Lower leg skin (tissue), 3 donors: ENCODE data around the gene INF2.

Experiments
- POLR2A ChIP-seq, 2 donors: fragments of 450-650 bp; IDR thresholded peaks; one replicate each; pipeline ENCODE4 v1.6.1; 2016 to 2017; ENCODE audit warnings: antibody characterized with exemption in 2 of 2, mild to moderate bottlenecking in 1 of 2, moderate library complexity in 1 of 2
- TF ChIP-seq, protein P1 (sequence below), 3 donors: fragments of 450-650 bp; IDR thresholded peaks; one replicate each; pipeline ENCODE4 v1.5.1; 2016; ENCODE audit warnings: antibody characterized with exemption in 3 of 3, mild to moderate bottlenecking in 3 of 3, moderate library complexity in 2 of 3

DNA sequence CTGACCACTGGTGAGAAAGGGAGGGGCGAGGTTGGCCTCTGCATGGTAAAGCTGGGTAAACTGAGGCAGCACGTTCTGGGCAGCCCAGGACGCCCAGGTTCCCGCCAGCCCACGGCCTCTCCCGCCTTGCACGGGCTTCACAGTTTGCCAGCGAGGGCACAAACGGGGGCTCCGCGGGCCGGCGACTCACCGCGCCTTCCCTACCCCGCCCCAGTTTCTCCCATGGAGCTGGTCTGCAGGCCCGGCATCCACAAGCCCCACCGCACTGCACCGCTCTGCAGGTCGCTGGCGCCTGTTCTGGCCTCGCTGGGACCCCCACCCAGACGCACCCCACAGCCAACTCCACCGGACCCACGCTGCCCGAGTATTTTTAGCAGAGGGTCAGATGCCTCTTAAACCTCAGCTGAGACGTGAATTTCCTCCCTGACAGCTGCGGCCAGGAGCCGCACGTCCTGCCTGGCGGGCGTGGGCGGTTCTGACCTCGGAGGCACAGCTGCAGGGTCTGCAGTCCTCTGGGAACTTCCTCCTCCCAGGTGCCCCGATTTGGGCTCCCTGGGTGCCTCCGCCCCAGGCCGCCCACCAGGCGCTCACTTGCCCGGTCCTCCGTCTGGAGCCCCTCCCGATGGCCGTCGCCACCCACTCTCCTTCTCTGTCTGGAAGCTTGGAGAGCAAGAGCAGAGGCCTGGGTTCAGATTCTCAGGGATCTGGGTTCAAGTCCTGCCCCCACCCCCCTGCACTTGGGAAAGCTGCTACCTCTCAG lies 29.5 kb upstream of the INF2 start:
- TF ChIP-seq, protein P1, sequence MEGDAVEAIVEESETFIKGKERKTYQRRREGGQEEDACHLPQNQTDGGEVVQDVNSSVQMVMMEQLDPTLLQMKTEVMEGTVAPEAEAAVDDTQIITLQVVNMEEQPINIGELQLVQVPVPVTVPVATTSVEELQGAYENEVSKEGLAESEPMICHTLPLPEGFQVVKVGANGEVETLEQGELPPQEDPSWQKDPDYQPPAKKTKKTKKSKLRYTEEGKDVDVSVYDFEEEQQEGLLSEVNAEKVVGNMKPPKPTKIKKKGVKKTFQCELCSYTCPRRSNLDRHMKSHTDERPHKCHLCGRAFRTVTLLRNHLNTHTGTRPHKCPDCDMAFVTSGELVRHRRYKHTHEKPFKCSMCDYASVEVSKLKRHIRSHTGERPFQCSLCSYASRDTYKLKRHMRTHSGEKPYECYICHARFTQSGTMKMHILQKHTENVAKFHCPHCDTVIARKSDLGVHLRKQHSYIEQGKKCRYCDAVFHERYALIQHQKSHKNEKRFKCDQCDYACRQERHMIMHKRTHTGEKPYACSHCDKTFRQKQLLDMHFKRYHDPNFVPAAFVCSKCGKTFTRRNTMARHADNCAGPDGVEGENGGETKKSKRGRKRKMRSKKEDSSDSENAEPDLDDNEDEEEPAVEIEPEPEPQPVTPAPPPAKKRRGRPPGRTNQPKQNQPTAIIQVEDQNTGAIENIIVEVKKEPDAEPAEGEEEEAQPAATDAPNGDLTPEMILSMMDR (IDR thresholded peaks at IDR 0.05) = no peak
- TF ChIP-seq POLR2A (IDR thresholded peaks at IDR 0.05) = no peak
